Tibial nerve (tissue), 4 donors: ENCODE results near the gene DISP2. TPM values are rescaled to one million over a fixed set of nuclear protein-coding genes. Genes with fewer than 3 reads are reported as not detected.

ENCODE experiments used
- DNase-seq, 2 donors: peaks; one replicate each; pipeline ENCODE4 v3.0.0-alpha.2; 2019; ENCODE audit warnings: low spot score in 2 of 2
- H3K27ac ChIP-seq, 4 donors: fragments of 200-600 bp; sonication (generic) in 3 of 4; one replicate each; pipeline ENCODE4 v1.5.1; 2017 to 2019; ENCODE audit warnings: mild to moderate bottlenecking in 1 of 4
- H3K27me3 ChIP-seq, 2 donors: fragments of 200-600 bp; sonication (generic) in 1 of 2; one replicate each; pipeline versions ENCODE4 v1.5.1 to v1.6.0; 2017 to 2019
- H3K36me3 ChIP-seq, 3 donors: fragments of 200-600 bp; sonication (generic); one replicate each; pipeline ENCODE4 v1.5.1; 2018 to 2019
- H3K4me1 ChIP-seq, 4 donors: fragments of 200-600 bp; sonication (generic) in 3 of 4; one replicate each; pipeline ENCODE4 v1.5.1; 2017 to 2019
- H3K4me3 ChIP-seq, 4 donors: fragments of 200-600 bp; sonication (generic) in 3 of 4; one replicate each; pipeline ENCODE4 v1.5.1; 2017 to 2019; ENCODE audit warnings: mild to moderate bottlenecking in 1 of 4, moderate library complexity in 1 of 4
- H3K9me3 ChIP-seq, 4 donors: fragments of 200-600 bp; sonication (generic) in 3 of 4; one replicate each; pipeline ENCODE4 v1.5.1; 2017 to 2019
- EP300 ChIP-seq, 2 donors: sonication (generic); formaldehyde crosslinking; IDR thresholded peaks; one replicate each; pipeline ENCODE4 v1.6.1; 2017; ENCODE audit warnings: antibody characterized with exemption in 2 of 2, mild to moderate bottlenecking in 1 of 2
- POLR2A ChIP-seq, 2 donors: fragments of 450-650 bp; IDR thresholded peaks; one replicate each; pipeline ENCODE4 v1.6.1; 2017; ENCODE audit warnings: antibody characterized with exemption in 2 of 2, mild to moderate bottlenecking in 2 of 2, moderate library complexity in 2 of 2
- WGBS, 2 donors: methylation state at CpG; one replicate each; pipeline ENCODE4 v1.1.5; 2018; 5-methylcytosine and 5-hydroxymethylcytosine counted together
- total RNA-seq, 4 donors: library from RNA; depleted of rRNA; stranded (reverse); fragments of >200 nt; gene quantifications; one replicate each; pipeline ENCODE4 v1.1.0, GENCODE V29; 2016
- TF ChIP-seq, protein P1 (sequence below), 5 experiments: fragments of 200-600 bp in 3 of 5; fragments of 450-650 bp in 2 of 5; sonication (generic) in 3 of 5; IDR thresholded peaks; one replicate each; pipeline ENCODE4 v1.5.1; 2016 to 2019; ENCODE audit warnings: antibody characterized with exemption in 5 of 5, mild to moderate bottlenecking in 3 of 5, moderate library complexity in 2 of 5

Gene DISP2, protein sequence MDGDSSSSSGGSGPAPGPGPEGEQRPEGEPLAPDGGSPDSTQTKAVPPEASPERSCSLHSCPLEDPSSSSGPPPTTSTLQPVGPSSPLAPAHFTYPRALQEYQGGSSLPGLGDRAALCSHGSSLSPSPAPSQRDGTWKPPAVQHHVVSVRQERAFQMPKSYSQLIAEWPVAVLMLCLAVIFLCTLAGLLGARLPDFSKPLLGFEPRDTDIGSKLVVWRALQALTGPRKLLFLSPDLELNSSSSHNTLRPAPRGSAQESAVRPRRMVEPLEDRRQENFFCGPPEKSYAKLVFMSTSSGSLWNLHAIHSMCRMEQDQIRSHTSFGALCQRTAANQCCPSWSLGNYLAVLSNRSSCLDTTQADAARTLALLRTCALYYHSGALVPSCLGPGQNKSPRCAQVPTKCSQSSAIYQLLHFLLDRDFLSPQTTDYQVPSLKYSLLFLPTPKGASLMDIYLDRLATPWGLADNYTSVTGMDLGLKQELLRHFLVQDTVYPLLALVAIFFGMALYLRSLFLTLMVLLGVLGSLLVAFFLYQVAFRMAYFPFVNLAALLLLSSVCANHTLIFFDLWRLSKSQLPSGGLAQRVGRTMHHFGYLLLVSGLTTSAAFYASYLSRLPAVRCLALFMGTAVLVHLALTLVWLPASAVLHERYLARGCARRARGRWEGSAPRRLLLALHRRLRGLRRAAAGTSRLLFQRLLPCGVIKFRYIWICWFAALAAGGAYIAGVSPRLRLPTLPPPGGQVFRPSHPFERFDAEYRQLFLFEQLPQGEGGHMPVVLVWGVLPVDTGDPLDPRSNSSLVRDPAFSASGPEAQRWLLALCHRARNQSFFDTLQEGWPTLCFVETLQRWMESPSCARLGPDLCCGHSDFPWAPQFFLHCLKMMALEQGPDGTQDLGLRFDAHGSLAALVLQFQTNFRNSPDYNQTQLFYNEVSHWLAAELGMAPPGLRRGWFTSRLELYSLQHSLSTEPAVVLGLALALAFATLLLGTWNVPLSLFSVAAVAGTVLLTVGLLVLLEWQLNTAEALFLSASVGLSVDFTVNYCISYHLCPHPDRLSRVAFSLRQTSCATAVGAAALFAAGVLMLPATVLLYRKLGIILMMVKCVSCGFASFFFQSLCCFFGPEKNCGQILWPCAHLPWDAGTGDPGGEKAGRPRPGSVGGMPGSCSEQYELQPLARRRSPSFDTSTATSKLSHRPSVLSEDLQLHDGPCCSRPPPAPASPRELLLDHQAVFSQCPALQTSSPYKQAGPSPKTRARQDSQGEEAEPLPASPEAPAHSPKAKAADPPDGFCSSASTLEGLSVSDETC (N-terminal part only)
- under 1 TPM; under 0.01 to 0.22 (median 0.10) TPM for total RNA-seq

DNA sequence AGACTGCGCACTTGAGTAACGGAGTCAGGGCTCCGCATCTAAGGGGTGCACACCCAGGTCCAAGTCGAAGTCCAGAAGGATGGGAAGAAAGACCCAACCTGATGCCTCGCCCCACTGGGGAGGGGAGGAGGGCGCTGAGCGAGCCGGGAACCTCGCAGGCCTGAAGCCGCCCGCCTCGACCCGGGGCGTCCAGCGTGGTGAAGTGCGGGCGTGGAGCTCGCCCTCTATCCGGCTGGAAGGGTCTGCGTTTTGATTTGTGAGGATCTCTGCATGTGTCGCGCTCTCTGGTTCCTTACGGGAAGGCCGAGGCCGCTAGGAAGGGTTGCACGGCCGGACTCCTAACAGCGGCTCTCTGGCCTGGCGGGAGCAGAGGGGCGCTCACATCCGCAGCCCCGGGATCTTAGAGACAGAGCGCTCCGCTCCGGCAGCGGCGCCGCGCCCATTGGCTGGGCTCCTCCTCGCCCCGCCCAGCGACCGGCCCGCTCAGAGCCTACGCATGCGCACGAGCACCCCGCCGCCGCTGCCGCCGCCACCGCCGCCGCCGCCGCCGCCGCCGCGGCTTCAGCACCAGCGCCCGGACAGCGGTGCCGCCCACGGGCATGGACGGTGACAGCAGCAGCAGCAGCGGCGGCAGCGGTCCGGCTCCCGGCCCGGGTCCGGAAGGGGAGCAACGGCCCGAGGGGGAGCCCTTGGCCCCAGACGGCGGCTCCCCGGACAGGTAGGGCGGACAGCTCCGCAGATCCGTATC is at the start of gene DISP2:
DISP2 (plus strand) TSS at position 497 of the 748 bp plus-strand sequence; CDS start at position 600, 103 bp downstream.
- H3K36me3 ChIP-seq = no peaks in the 10 kb centered on the region
- TF ChIP-seq POLR2A (IDR thresholded peaks at IDR 0.05) (no peak), EP300 (IDR thresholded peaks at IDR 0.05) (no peak)
- TF ChIP-seq, protein P1, sequence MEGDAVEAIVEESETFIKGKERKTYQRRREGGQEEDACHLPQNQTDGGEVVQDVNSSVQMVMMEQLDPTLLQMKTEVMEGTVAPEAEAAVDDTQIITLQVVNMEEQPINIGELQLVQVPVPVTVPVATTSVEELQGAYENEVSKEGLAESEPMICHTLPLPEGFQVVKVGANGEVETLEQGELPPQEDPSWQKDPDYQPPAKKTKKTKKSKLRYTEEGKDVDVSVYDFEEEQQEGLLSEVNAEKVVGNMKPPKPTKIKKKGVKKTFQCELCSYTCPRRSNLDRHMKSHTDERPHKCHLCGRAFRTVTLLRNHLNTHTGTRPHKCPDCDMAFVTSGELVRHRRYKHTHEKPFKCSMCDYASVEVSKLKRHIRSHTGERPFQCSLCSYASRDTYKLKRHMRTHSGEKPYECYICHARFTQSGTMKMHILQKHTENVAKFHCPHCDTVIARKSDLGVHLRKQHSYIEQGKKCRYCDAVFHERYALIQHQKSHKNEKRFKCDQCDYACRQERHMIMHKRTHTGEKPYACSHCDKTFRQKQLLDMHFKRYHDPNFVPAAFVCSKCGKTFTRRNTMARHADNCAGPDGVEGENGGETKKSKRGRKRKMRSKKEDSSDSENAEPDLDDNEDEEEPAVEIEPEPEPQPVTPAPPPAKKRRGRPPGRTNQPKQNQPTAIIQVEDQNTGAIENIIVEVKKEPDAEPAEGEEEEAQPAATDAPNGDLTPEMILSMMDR (IDR thresholded peaks at IDR 0.05) = no peak
- H3K27me3 ChIP-seq = no peaks in the 10 kb centered on the region
- WGBS, 2 donors = 5 to 6% methylated on average over 34 to 48 of the region's 82 CpGs
- peak; percentile 64 to 71 for DNase-seq
- H3K27ac ChIP-seq = peak within 1 kb of the TSS in 1 of 4 donors; percentile 47
- no peaks in the 10 kb centered on the region for H3K9me3 ChIP-seq
- peak within 1 kb of the TSS; percentile 26 to 59 (median 48) for H3K4me3 ChIP-seq
- peaks cover 0 to 31% (median 10%) of the 10 kb centered on the region in 4 donors for H3K4me1 ChIP-seq

DNA sequence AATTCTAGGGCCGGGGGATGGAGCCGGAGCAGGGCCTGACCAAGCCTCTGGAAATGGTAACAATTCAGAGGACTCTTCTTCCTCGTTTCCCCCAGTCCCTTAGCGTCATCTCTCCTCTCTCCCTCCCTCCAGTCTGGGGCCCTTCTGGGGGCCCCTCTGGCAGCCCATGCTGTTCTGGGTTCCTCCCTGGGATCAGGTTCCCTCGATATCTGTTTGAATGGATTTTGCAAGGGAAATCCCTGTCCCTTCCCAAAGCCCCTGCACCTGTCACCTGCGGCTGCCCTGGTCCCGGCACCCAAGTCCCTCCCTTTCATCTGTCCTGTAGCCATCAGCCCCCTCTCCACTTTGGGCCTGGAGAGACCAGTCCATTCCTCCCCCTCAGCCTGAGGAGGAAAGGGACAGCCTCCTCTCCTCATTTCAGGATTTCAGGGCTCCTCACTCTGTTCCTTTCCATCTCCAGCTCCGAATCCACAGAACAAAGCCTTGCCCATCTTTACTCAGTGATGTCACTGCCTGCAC is 48.6 kb upstream of the DISP2 start:
- WGBS, 2 donors = 70 to 77% methylated on average over 8 of the region's 8 CpGs
- no peaks in the 10 kb centered on the region for H3K9me3 ChIP-seq
- peaks cover 0 to 8% (median 0%) of the 10 kb centered on the region in 4 donors for H3K4me1 ChIP-seq
- H3K27ac ChIP-seq = no peak overlapping the region
- H3K27me3 ChIP-seq = peaks cover 0 to 5% of the 10 kb centered on the region in 2 donors
- TF ChIP-seq POLR2A (IDR thresholded peaks at IDR 0.05) (no peak), EP300 (IDR thresholded peaks at IDR 0.05) (no peak)
- TF ChIP-seq, protein P1 (IDR thresholded peaks at IDR 0.05) = no peak
- H3K36me3 ChIP-seq = no peaks in the 10 kb centered on the region
- no peak overlapping the region for H3K4me3 ChIP-seq
- no peak for DNase-seq

DNA sequence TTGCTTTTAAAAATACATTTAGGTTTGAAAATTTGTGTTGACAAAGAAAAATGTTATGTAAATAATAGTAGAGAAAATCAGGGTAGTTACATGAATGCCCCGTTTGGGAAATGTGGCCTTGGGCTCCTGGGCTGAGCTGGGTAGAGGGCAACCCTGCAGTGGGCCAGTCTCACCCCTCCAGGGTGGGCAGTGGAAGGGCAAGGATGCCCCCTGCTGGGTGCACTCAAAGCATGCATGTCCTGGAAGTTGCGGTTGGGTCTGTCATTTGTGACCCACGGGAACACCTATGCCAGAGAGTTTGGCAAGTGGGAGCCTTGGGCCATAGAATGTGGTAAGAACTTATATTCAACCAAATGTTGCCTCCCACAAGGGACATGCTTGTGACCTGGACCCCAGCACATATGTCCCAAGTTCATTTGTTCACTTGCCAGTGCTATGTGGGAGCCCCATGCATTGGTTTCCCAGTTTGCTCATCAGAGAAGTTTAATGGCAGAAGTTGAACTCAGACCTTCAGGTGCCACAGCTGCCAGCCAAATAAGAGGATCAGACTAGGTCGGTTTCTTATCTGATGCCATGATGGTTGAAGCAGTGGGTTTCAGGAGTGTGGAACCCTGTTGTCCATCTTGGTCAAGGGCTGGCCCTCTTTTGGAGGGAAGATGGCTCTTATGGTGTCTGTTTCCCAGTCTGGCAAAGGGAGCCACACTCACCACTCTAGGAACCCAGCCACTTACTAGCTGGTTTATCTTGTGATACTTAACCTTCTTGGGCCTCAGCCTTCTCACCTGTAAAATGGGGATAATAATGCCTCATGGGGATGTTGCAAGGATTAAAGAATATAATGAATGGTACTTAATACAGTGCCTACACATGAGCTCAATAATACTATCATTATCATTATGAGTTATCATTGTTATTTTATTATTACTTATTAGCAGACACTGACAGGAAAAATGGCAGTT is 47.7 kb upstream of the DISP2 start:
- TF ChIP-seq, protein P1 (IDR thresholded peaks at IDR 0.05) = peak; percentile 24 to 53 (median 43)
- TF ChIP-seq EP300 (IDR thresholded peaks at IDR 0.05) (no peak), POLR2A (IDR thresholded peaks at IDR 0.05) (no peak)
- 21 to 28% methylated on average over 4 of the region's 4 CpGs for WGBS, 2 donors
- H3K27me3 ChIP-seq = peaks cover 0 to 5% of the 10 kb centered on the region in 2 donors
- no peaks in the 10 kb centered on the region for H3K9me3 ChIP-seq
- DNase-seq = no peak
- H3K36me3 ChIP-seq = no peaks in the 10 kb centered on the region
- H3K4me3 ChIP-seq = no peak overlapping the region
- no peak overlapping the region for H3K27ac ChIP-seq
- H3K4me1 ChIP-seq = peaks cover 0 to 8% (median 0%) of the 10 kb centered on the region in 4 donors
